Measurements from ENCODE around the gene B3GNT3. TPM values are rescaled to one million over a fixed set of nuclear protein-coding genes. Genes with fewer than 3 reads are reported as not detected.

Gene B3GNT3
- total RNA-seq, 1 experiment from 2014 or later = 2.8 TPM

DNA sequence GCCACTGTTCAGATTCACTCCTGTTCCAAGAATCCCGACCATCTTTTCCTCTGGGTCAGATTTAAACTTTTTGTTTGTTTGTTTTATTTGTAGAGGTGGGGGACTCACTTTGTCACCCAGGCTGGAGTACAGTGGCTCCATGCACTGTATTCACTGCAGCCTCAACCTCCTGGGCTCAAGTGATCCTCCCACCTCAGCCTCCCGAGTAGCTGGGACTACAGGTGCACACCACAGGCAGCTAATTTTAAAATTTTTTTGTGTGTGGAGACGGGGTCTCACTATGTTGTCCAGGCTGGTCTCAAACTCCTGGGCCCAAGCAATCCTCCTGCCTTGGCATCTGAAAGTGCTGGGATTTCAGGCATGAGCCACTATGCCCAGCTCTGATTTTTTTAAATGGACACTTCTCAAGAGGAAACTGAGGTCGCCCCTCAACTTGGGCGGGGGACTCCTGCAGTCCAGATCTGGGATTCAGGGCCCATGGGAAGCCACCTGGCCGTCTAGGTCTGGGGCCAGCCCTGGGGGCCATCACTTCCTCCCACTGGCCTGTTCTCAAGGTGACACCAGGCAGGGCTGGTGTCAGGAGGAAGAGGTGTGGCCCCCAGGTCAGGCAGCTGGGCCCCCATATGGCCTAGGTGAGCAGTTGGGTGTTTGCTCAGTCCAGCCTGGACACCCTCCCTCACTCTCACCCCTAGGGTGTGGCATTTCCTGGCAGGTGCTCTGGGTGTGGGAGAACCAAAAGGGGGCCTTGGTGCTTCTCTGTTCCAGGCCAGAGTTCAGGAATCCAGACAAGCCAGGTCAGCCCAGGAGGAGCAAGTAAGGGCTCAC, 1.3 kb downstream of the B3GNT3 start:
- Mint-ChIP-seq H3K9me3 (ENCODE audit: unreplicated experiment) (no peaks in the 10 kb centered on the region), H3K27me3 (ENCODE audit: insufficient read depth, unreplicated experiment) (peaks cover 2% of the 10 kb centered on the region), H3K27ac (ENCODE audit: unreplicated experiment) (no peak overlapping the region), H3K4me3 (ENCODE audit: unreplicated experiment) (no peak overlapping the region), H3K4me1 (ENCODE audit: low read depth, unreplicated experiment) (no peaks in the 10 kb centered on the region), H3K36me3 (ENCODE audit: insufficient read depth, unreplicated experiment) (no peaks in the 10 kb centered on the region)
- no TSS peak for BruUV-seq (replicated peaks)
- Histone ChIP-seq H3K36me3 (ENCODE audit: control insufficient read depth, insufficient read depth, low read length) (no peaks in the 10 kb centered on the region), H3K4me1 (peaks cover 22% of the 10 kb centered on the region), H3K9me3 (no peaks in the 10 kb centered on the region; the same call in 1 of the 2 replicates), H3K27me3 (replicated peaks; ENCODE audit: control insufficient read depth, insufficient read depth, low read length) (no peaks in the 10 kb centered on the region), H3K4me3 (ENCODE audit: low read depth, low read length) (peak overlapping the region; percentile 51)
- ChIA-PET POLR2A (no interaction called here), CTCF (no interaction called here)
- TF ChIP-seq, protein P1, sequence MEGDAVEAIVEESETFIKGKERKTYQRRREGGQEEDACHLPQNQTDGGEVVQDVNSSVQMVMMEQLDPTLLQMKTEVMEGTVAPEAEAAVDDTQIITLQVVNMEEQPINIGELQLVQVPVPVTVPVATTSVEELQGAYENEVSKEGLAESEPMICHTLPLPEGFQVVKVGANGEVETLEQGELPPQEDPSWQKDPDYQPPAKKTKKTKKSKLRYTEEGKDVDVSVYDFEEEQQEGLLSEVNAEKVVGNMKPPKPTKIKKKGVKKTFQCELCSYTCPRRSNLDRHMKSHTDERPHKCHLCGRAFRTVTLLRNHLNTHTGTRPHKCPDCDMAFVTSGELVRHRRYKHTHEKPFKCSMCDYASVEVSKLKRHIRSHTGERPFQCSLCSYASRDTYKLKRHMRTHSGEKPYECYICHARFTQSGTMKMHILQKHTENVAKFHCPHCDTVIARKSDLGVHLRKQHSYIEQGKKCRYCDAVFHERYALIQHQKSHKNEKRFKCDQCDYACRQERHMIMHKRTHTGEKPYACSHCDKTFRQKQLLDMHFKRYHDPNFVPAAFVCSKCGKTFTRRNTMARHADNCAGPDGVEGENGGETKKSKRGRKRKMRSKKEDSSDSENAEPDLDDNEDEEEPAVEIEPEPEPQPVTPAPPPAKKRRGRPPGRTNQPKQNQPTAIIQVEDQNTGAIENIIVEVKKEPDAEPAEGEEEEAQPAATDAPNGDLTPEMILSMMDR (IDR thresholded peaks at IDR 0.05; ENCODE audit: insufficient read depth in 1 of 2, low read depth in 1 of 2, low read length in 1 of 2, severe bottlenecking in 1 of 2, unreplicated experiment in 1 of 2) = no peak
- intact Hi-C loops (cut with micrococcal nuclease; ENCODE audit: unreplicated experiment) = no loop called here
- peak; percentile 48 to 86 for DNase-seq

- CTCF ChIA-PET = no interaction called here
- intact Hi-C loops (cut with micrococcal nuclease; ENCODE audit: unreplicated experiment) = no loop called here
- H3K4me1 ChIP-seq = peaks cover 22% of the 10 kb centered on the region
These were observed 2.0 kb downstream of the B3GNT3 start for GRCh38 chr19:17796838-17797423.

More at GRCh38 chr19:17796838-17797423, 2.0 kb downstream of the B3GNT3 start:
- no peak overlapping the region for H3K4me3 Mint-ChIP-seq (ENCODE audit: unreplicated experiment)
- H3K36me3 Mint-ChIP-seq (ENCODE audit: insufficient read depth, unreplicated experiment) = no peaks in the 10 kb centered on the region
- no peak overlapping the region for H3K27ac Mint-ChIP-seq (ENCODE audit: unreplicated experiment)
- BruUV-seq (replicated peaks) = no TSS peak
- H3K9me3 Mint-ChIP-seq (ENCODE audit: unreplicated experiment) = no peaks in the 10 kb centered on the region
- TF ChIP-seq, protein P1 (IDR thresholded peaks at IDR 0.05; ENCODE audit: insufficient read depth in 1 of 2, low read depth in 1 of 2, low read length in 1 of 2, severe bottlenecking in 1 of 2, unreplicated experiment in 1 of 2) = no peak
- Histone ChIP-seq H3K36me3 (ENCODE audit: control insufficient read depth, insufficient read depth, low read length) (no peaks in the 10 kb centered on the region), H3K9me3 (no peaks in the 10 kb centered on the region; the same call in 1 of the 2 replicates), H3K4me3 (ENCODE audit: low read depth, low read length) (no peak overlapping the region), H3K27me3 (replicated peaks; ENCODE audit: control insufficient read depth, insufficient read depth, low read length) (no peaks in the 10 kb centered on the region)
- POLR2A ChIA-PET = interaction anchor here (0.5 kb wide), 1 partner anchor 1832 kb away, joined by 3 read pairs; no protein-coding TSS in a partner anchor
- no peaks in the 10 kb centered on the region for H3K4me1 Mint-ChIP-seq (ENCODE audit: low read depth, unreplicated experiment)
- no peak for DNase-seq
- H3K27me3 Mint-ChIP-seq (ENCODE audit: insufficient read depth, unreplicated experiment) = peaks cover 2% of the 10 kb centered on the region

Measured in Caco-2 (cell line).